Measurements from ENCODE around the gene BIRC5.
"Not testable (repeated sequence)": the region's sequence is repeated elsewhere in the genome, so short reads cannot be mapped to it uniquely, and the experiment has no call there.

The BIRC5 gene

DNA sequence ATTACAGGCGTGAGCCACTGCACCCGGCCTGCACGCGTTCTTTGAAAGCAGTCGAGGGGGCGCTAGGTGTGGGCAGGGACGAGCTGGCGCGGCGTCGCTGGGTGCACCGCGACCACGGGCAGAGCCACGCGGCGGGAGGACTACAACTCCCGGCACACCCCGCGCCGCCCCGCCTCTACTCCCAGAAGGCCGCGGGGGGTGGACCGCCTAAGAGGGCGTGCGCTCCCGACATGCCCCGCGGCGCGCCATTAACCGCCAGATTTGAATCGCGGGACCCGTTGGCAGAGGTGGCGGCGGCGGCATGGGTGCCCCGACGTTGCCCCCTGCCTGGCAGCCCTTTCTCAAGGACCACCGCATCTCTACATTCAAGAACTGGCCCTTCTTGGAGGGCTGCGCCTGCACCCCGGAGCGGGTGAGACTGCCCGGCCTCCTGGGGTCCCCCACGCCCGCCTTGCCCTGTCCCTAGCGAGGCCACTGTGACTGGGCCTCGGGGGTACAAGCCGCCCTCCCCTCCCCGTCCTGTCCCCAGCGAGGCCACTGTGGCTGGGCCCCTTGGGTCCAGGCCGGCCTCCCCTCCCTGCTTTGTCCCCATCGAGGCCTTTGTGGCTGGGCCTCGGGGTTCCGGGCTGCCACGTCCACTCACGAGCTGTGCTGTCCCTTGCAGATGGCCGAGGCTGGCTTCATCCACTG lies at the start of gene BIRC5:
Gene BIRC5, plus strand, starts transcription at position 238 of the 690 bp plus-strand sequence. Its CDS starts 64 bp downstream, at position 302.
- peak; percentile 79 to 89 (median 87) for DNase-seq

DNA sequence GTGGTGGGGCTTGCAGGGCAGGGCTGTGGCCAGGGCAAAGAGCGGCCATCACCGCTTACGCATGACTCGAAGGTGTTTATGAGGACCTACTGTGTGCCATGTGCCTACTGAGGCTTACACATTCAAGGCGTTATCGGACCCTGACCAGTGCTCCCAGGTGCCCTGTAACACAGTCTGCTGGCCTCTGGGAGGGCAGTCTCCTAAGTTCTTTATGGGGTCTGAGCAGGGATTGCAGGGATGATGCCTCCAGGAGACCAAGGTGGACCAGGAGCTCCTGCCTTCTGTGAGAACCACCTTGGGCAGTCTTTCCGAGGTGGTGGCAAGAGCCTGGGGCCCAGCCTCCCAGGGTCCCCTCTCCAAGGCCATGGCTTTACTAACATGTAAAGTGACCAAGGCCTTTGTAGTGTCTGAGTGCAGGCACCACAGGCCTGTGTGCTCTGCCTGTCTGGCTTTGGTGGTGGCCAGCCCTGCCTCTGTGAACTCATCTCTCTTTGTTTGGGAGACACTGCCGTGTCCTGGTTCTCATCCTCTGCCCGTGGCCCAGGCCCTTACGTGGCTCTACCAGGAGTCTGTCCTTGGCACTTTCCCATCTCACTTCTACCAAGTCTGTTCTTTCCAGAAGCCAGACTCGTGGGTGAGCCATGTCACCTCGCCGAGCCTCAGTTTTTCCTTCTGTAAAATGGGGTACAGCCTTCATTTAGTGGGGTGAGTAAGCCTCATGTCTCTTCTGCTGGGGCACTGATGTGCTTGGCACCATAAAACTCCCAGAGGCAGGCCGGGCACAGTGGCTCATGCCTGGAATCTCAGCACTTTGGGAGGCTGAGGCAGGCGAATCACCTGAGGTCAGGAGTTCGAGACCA lies 49.1 kb upstream of the BIRC5 start:
- no peak for DNase-seq

DNA sequence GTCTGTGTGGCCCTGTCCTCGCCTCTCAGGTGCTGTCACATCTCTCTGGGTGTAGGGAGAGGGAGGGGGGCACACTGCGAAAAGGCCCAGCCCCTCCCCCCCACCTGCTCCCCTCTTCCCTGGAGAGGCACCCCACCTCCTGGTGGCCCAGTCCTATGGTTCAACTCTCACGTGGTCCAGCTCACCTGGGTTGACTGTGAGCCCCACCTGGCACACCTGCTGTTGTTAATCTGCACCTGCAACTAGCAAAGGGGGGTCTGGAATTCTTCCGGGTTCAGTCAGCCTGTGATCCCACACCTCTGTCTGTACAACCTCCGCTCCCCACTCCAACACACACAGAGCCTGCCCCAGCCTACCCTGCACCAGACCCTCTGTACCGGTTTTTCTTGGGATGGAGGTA lies 47.6 kb upstream of the BIRC5 start:
- DNase-seq, result no peak

GRCh38 chr17:78168242-78168902 lies 45.7 kb upstream of the BIRC5 start, which contains the start of gene SYNGR2:
TSS of gene SYNGR2 (plus strand) at chr17:78168581. CDS start at chr17:78168617, 36 bp downstream.
- peak; percentile 68 to 86 (median 83) for DNase-seq

- no peak for DNase-seq
Measured at GRCh38 chr17:78168903-78169793, 44.9 kb upstream of the BIRC5 start.

GRCh38 chr17:78170692-78171590 lies 43.1 kb upstream of the BIRC5 start:
- DNase-seq, result no peak

GRCh38 chr17:78171591-78172248 lies 42.3 kb upstream of the BIRC5 start:
- DNase-seq, result not testable (repeated sequence)

GRCh38 chr17:78172249-78173051 lies 41.6 kb upstream of the BIRC5 start:
- DNase-seq, result no peak

GRCh38 chr17:78173097-78173715 lies 40.8 kb upstream of the BIRC5 start:
- DNase-seq, result no peak

GRCh38 chr17:78174346-78174869 lies 39.6 kb upstream of the BIRC5 start:
- DNase-seq, result no peak

DNA sequence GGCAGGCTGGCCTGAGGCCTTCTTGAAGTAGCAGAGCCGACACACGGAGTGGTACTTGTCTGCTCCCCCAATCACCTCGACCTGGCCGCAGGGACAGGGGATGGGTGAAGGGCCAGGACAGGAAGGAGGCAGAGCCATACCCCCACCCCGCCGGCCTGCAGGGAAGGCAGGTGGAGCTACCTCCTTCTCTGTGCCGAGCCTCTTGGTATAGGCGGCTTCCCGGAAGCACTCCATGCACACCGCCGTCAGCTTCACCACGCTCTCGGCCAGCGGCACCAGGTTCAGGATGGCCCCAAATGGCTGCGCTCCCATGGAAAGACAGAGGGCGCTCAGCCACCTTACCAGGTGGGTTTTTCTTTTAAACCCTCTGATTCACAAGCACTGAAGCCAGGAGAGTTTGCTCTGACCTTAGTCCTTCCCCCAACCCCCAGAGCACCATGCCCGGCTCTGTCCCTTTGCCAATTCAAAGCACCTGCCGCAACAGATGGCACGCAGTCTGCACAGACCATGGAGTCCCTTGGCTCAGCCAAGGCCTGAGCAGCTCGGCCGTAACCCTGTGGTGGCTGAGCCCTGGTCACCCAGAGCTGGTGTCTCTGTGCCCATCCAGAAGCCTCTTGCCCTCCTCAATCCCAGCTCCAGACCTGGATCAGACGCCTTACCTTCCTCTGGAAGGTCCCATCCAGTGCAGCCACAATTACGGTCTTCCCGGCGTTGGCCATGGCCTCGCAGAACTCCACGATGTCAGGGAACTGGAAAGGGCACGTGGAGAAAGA lies 39.0 kb upstream of the BIRC5 start:
- no peak for DNase-seq

- DNase-seq, result no peak
Measured at GRCh38 chr17:78175643-78175981, 38.4 kb upstream of the BIRC5 start.

DNA sequence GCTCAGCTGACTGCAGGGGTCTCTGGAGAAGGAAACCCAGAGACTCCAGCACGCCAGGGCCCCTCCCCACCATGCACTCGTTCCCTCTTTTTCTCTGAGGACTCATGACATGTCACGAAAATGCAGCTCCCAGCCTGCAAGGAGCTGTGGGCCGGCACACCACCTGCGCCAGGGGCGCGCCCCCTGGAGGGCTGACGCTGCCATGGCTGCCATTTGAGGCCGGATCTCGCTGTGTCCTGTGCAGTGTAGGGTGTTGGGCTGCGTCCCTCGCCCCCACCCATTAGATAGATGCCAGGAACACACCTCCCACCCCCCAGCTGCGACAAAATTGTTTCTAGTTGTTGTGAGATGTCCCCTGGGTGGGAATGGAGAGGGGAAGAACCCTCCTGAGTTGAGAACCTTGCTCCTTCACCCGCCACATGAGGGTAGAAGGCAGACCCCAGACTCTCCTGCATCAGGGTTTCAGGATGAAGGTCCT lies 37.5 kb upstream of the BIRC5 start:
- DNase-seq, result peak; percentile 52 to 64 (median 62)

- DNase-seq, result no peak
Measured at GRCh38 chr17:78179372-78179771, 34.7 kb upstream of the BIRC5 start.

- DNase-seq, result no peak
Measured at GRCh38 chr17:78180083-78180482, 34.0 kb upstream of the BIRC5 start.

DNA sequence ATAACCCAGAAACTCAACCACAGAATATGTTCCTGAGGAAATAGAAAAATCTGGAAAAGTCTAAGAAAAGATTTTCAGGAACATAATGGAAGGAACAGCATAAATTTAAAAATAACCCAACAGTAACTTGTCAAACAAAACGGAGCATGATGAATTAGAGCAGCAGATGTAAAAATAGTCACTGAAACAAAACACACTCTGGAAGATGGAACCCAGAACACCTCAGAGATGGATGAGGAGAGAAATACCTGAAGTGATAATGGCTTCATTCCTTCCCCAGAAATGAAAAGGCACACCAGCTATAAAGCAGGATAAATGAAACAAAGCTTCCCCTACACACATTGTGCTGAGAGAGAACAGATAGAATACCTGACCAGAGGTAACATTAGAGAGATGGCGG lies 33.5 kb upstream of the BIRC5 start:
- no peak for DNase-seq

DNA sequence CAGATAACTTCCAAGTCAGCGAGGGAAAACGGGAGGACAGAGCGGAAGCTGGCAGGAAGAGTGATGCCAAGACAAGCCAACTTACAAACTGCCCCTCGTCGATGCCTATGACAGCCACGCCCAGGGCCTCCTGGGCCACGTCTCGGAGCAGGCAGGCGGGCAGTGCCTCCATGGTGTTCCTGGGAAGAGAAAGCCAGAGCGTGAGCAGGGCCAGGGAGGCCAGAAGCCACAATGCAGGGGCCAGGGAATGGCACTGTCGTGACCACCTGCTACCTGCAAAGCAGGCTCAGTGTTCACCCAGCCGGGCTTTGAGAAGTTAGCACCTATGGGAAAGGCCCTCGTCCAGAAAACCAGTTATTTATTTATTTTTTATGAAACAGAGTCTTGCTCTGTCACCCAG lies 31.5 kb upstream of the BIRC5 start:
- DNase-seq, result no peak

GRCh38 chr17:78183916-78184315 lies 30.1 kb upstream of the BIRC5 start:
- DNase-seq, result no peak

Data from activated CD4-positive, CD25-positive, alpha-beta regulatory T cell (primary cell).